ENCODE data around the gene PTPRA. TPM values are rescaled to one million over a fixed set of nuclear protein-coding genes. Genes with fewer than 3 reads are reported as not detected.

The PTPRA gene
- total and polyA plus RNA-seq, 10 of the 15 experiments (the other 5 are each of a cell fraction or from before 2014, with no cell fraction given): 3.9 to 62.1 (median 34.6) TPM

DNA sequence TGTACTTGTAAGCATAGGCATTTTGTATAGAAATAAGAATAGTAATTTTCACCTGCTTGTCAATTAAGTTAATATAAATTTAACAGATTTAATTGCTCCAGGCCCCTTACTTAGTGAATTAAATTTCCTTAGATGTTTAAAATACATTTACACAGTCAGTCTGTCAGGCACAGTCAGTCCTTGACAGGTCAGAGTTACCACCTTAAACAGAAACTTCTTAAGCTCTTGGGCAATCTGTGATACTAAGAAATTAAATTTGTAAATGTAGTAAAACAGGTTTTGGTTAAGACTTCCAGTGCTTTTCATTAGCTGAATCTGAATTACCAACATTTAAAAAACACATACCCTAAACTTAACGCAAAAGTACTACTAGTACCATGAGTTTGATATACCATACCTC is 15.9 kb downstream of the PTPRA start:
- Histone ChIP-seq H3K4me2 (ENCODE audit: control insufficient read depth, insufficient read depth) (no peak overlapping the region), H3K9ac (ENCODE audit: control insufficient read depth, insufficient read depth, low read length) (no peak overlapping the region), H3K79me2 (ENCODE audit: control insufficient read depth, insufficient read depth, low read length) (peaks cover 56% of the 10 kb centered on the region), H3K4me3 (no peak overlapping the region), H4K20me1 (ENCODE audit: control insufficient read depth, insufficient read depth) (no peaks in the 10 kb centered on the region), H3K36me3 (ENCODE audit: control insufficient read depth in 2 of 2, insufficient read depth in 2 of 2, low read length in 1 of 2) (no peaks in the 10 kb centered on the region), H2AFZ (ENCODE audit: control insufficient read depth, low read depth, low read length) (no peak overlapping the region), H3K4me1 (ENCODE audit: control insufficient read depth, insufficient read depth, low read length) (peaks cover 5% of the 10 kb centered on the region), H3K9me3 (replicated peaks; ENCODE audit: control insufficient read depth, insufficient read depth, low read length) (no peaks in the 10 kb centered on the region; the same call in 1 of the 3 replicates), H3K27me3 (replicated peaks in 1 of 2; ENCODE audit: control insufficient read depth in 2 of 2, insufficient read depth in 2 of 2, low read length in 1 of 2) (no peaks in the 10 kb centered on the region), H3K27ac (ENCODE audit: control insufficient read depth, insufficient read depth) (no peak overlapping the region)
- TF ChIP-seq TAF1 (IDR thresholded peaks at IDR 0.05; ENCODE audit: borderline replicate concordance, low read depth, low read length): no peak
- no peak for TF ChIP-seq CBX3 (IDR thresholded peaks at IDR 0.05; ENCODE audit: borderline replicate concordance, low read depth)
- no peak for TF ChIP-seq PAX8 (IDR thresholded peaks at IDR 0.05)
- no peak for TF ChIP-seq CHD4 (IDR thresholded peaks at IDR 0.05)
- TF ChIP-seq TCF7 (IDR thresholded peaks at IDR 0.05; ENCODE audit: borderline replicate concordance): no peak
- TF ChIP-seq, protein P1, sequence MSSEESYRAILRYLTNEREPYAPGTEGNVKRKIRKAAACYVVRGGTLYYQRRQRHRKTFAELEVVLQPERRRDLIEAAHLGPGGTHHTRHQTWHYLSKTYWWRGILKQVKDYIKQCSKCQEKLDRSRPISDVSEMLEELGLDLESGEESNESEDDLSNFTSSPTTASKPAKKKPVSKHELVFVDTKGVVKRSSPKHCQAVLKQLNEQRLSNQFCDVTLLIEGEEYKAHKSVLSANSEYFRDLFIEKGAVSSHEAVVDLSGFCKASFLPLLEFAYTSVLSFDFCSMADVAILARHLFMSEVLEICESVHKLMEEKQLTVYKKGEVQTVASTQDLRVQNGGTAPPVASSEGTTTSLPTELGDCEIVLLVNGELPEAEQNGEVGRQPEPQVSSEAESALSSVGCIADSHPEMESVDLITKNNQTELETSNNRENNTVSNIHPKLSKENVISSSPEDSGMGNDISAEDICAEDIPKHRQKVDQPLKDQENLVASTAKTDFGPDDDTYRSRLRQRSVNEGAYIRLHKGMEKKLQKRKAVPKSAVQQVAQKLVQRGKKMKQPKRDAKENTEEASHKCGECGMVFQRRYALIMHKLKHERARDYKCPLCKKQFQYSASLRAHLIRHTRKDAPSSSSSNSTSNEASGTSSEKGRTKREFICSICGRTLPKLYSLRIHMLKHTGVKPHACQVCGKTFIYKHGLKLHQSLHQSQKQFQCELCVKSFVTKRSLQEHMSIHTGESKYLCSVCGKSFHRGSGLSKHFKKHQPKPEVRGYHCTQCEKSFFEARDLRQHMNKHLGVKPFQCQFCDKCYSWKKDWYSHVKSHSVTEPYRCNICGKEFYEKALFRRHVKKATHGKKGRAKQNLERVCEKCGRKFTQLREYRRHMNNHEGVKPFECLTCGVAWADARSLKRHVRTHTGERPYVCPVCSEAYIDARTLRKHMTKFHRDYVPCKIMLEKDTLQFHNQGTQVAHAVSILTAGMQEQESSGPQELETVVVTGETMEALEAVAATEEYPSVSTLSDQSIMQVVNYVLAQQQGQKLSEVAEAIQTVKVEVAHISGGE (CRISPR knock-in tag; IDR thresholded peaks at IDR 0.05): no peak
- TF ChIP-seq, protein P2, sequence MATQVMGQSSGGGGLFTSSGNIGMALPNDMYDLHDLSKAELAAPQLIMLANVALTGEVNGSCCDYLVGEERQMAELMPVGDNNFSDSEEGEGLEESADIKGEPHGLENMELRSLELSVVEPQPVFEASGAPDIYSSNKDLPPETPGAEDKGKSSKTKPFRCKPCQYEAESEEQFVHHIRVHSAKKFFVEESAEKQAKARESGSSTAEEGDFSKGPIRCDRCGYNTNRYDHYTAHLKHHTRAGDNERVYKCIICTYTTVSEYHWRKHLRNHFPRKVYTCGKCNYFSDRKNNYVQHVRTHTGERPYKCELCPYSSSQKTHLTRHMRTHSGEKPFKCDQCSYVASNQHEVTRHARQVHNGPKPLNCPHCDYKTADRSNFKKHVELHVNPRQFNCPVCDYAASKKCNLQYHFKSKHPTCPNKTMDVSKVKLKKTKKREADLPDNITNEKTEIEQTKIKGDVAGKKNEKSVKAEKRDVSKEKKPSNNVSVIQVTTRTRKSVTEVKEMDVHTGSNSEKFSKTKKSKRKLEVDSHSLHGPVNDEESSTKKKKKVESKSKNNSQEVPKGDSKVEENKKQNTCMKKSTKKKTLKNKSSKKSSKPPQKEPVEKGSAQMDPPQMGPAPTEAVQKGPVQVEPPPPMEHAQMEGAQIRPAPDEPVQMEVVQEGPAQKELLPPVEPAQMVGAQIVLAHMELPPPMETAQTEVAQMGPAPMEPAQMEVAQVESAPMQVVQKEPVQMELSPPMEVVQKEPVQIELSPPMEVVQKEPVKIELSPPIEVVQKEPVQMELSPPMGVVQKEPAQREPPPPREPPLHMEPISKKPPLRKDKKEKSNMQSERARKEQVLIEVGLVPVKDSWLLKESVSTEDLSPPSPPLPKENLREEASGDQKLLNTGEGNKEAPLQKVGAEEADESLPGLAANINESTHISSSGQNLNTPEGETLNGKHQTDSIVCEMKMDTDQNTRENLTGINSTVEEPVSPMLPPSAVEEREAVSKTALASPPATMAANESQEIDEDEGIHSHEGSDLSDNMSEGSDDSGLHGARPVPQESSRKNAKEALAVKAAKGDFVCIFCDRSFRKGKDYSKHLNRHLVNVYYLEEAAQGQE (IDR thresholded peaks at IDR 0.05; ENCODE audit: low read depth, low read length): no peak
- no peak for TF ChIP-seq SUZ12 (IDR thresholded peaks at IDR 0.05; ENCODE audit: unreplicated experiment)
- TF ChIP-seq DPF2 (IDR thresholded peaks at IDR 0.05): no peak
- TF ChIP-seq GABPA (IDR thresholded peaks at IDR 0.05; ENCODE audit: low read depth): no peak
- no peak for TF ChIP-seq CREM (IDR thresholded peaks at IDR 0.05; ENCODE audit: low read depth)
- TF ChIP-seq SIX5 (IDR thresholded peaks at IDR 0.05; ENCODE audit: low read depth, low read length, severe bottlenecking): no peak
- no peak for TF ChIP-seq SMC3 (IDR thresholded peaks at IDR 0.05; ENCODE audit: borderline replicate concordance, low read length)
- TF ChIP-seq, protein P3, sequence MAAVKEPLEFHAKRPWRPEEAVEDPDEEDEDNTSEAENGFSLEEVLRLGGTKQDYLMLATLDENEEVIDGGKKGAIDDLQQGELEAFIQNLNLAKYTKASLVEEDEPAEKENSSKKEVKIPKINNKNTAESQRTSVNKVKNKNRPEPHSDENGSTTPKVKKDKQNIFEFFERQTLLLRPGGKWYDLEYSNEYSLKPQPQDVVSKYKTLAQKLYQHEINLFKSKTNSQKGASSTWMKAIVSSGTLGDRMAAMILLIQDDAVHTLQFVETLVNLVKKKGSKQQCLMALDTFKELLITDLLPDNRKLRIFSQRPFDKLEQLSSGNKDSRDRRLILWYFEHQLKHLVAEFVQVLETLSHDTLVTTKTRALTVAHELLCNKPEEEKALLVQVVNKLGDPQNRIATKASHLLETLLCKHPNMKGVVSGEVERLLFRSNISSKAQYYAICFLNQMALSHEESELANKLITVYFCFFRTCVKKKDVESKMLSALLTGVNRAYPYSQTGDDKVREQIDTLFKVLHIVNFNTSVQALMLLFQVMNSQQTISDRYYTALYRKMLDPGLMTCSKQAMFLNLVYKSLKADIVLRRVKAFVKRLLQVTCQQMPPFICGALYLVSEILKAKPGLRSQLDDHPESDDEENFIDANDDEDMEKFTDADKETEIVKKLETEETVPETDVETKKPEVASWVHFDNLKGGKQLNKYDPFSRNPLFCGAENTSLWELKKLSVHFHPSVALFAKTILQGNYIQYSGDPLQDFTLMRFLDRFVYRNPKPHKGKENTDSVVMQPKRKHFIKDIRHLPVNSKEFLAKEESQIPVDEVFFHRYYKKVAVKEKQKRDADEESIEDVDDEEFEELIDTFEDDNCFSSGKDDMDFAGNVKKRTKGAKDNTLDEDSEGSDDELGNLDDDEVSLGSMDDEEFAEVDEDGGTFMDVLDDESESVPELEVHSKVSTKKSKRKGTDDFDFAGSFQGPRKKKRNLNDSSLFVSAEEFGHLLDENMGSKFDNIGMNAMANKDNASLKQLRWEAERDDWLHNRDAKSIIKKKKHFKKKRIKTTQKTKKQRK (IDR thresholded peaks at IDR 0.05; ENCODE audit: low read depth, low read length): no peak
- FAIRE-seq (no peak), ATAC-seq (no peak), DNase-seq (ENCODE audit: low read depth, low spot score) (no peak)
- RAD21 ChIA-PET (ENCODE audit: unreplicated experiment): interaction anchor here (1.4 kb wide), 1 partner anchor 44 kb away, joined by 3 read pairs; no protein-coding TSS in a partner anchor
- POLR2A ChIA-PET: interaction anchor here (0.9 kb wide), 1 partner anchor 13 kb away, joined by 3 read pairs; no protein-coding TSS in a partner anchor
- intact Hi-C loops (cut with micrococcal nuclease; ENCODE audit: unreplicated experiment): no loop called here
- CTCF ChIA-PET: interaction anchor here (1.1 to 2.3 kb wide), 3 partner anchors 11 to 112 kb away, joined by 3 to 7 read pairs (median 4); no protein-coding TSS in a partner anchor
- SMC1A ChIA-PET (ENCODE audit: uncharacterized antibody, unreplicated experiment): interaction anchor here (0.6 to 3.4 kb wide), 4 partner anchors 9 to 81 kb away, joined by 3 to 15 read pairs (median 5); no protein-coding TSS in a partner anchor
- in situ Hi-C loops (cut with MboI): no loop called here
- BruUV-seq (replicated peaks): no TSS peak
- WGBS (ENCODE audit: insufficient coverage, insufficient replicate concordance, low lambda C conversion rate, missing lambda C conversion rate): 100% methylated on average over 1 of the region's 1 CpG
